ENCODE data around the gene COL6A2.

Gene COL6A2

GRCh38 chr21:46119637-46120271 is 21.8 kb downstream of the COL6A2 start:
- Histone ChIP-seq H3K9ac (ENCODE audit: low read length) (peak overlapping the region; percentile 41), H3K27me3 (ENCODE audit: control insufficient read depth in 1 of 2, insufficient read depth in 1 of 2, low read length in 2 of 2) (no peaks in the 10 kb centered on the region), H3K4ac (ENCODE audit: low read depth in 1 of 2, low read length in 2 of 2) (no peak overlapping the region), H3K79me1 (replicated peaks; ENCODE audit: low read length, poor library complexity, severe bottlenecking) (peaks cover 64% of the 10 kb centered on the region), H3K4me3 (ENCODE audit: insufficient read depth in 1 of 2, low read depth in 1 of 2, low read length in 2 of 2) (no peak overlapping the region), H3K4me1 (ENCODE audit: control insufficient read depth, insufficient read depth, low read depth, low read length) (peaks cover 23% of the 10 kb centered on the region), H2BK5ac (ENCODE audit: low read depth, low read length, poor library complexity, severe bottlenecking) (no peak overlapping the region), H2BK12ac (ENCODE audit: low read length in 2 of 2) (no peak overlapping the region), H3K4me2 (ENCODE audit: low read length, poor library complexity, severe bottlenecking) (no peak overlapping the region), H2BK15ac (ENCODE audit: low read depth, poor library complexity, severe bottlenecking) (no peak overlapping the region), H3K18ac (ENCODE audit: low read depth in 1 of 2, low read length in 2 of 2) (peak overlapping the region in 1 of 2 experiments; percentile 28), H2AFZ (ENCODE audit: low read depth, low read length) (no peak overlapping the region), H3K27ac (ENCODE audit: low read length, poor library complexity, severe bottlenecking) (no peak overlapping the region), H3K23ac (ENCODE audit: low read length in 2 of 2) (no peak overlapping the region), H3K36me3 (ENCODE audit: control insufficient read depth in 1 of 2, insufficient read depth in 2 of 2, low read depth in 1 of 2, low read length in 2 of 2) (peaks cover 98 to 99% of the 10 kb centered on the region in 2 experiments), H2AK5ac (ENCODE audit: low read length, severe bottlenecking) (no peak overlapping the region), H4K8ac (ENCODE audit: low read length) (no peak overlapping the region), H2BK120ac (ENCODE audit: low read depth, low read length) (no peak overlapping the region), H3K14ac (ENCODE audit: low read length in 2 of 2) (no peak overlapping the region), H4K91ac (ENCODE audit: low read length) (no peak overlapping the region), H3K9me3 (ENCODE audit: control insufficient read depth, low read length) (peaks cover 4% of the 10 kb centered on the region)
- WGBS: 90% methylated on average over 13 of the region's 14 CpGs
- DNase-seq: no peak

- Histone ChIP-seq H2AK5ac (ENCODE audit: low read length, severe bottlenecking) (no peak overlapping the region), H3K36me3 (ENCODE audit: control insufficient read depth in 1 of 2, insufficient read depth in 2 of 2, low read depth in 1 of 2, low read length in 2 of 2) (peaks cover 97 to 100% of the 10 kb centered on the region in 2 experiments), H3K4me2 (ENCODE audit: low read length, poor library complexity, severe bottlenecking) (no peak overlapping the region), H3K4me3 (ENCODE audit: insufficient read depth in 1 of 2, low read depth in 1 of 2, low read length in 2 of 2) (no peak overlapping the region), H3K4me1 (ENCODE audit: control insufficient read depth, insufficient read depth, low read depth, low read length) (peaks cover 23% of the 10 kb centered on the region), H2BK5ac (ENCODE audit: low read depth, low read length, poor library complexity, severe bottlenecking) (no peak overlapping the region), H3K27ac (ENCODE audit: low read length, poor library complexity, severe bottlenecking) (no peak overlapping the region), H2BK12ac (ENCODE audit: low read length in 2 of 2) (no peak overlapping the region), H4K8ac (ENCODE audit: low read length) (no peak overlapping the region), H2BK120ac (ENCODE audit: low read depth, low read length) (no peak overlapping the region), H4K91ac (ENCODE audit: low read length) (no peak overlapping the region), H3K9me3 (ENCODE audit: control insufficient read depth, low read length) (no peaks in the 10 kb centered on the region), H3K18ac (ENCODE audit: low read depth in 1 of 2, low read length in 2 of 2) (no peak overlapping the region), H3K9ac (ENCODE audit: low read length) (peak overlapping the region; percentile 32), H3K4ac (ENCODE audit: low read depth in 1 of 2, low read length in 2 of 2) (no peak overlapping the region), H3K14ac (ENCODE audit: low read length in 2 of 2) (peak overlapping the region in 1 of 2 experiments; percentile 57), H3K79me1 (replicated peaks; ENCODE audit: low read length, poor library complexity, severe bottlenecking) (peaks cover 62% of the 10 kb centered on the region), H2AFZ (ENCODE audit: low read depth, low read length) (no peak overlapping the region), H3K27me3 (ENCODE audit: control insufficient read depth in 1 of 2, insufficient read depth in 1 of 2, low read length in 2 of 2) (no peaks in the 10 kb centered on the region), H3K23ac (ENCODE audit: low read length in 2 of 2) (no peak overlapping the region), H2BK15ac (ENCODE audit: low read depth, poor library complexity, severe bottlenecking) (no peak overlapping the region)
- 96% methylated on average over 25 of the region's 26 CpGs for WGBS
- DNase-seq: no peak
Measured at GRCh38 chr21:46120301-46121285, 22.7 kb downstream of the COL6A2 start.

- Histone ChIP-seq H3K27ac (ENCODE audit: low read length, poor library complexity, severe bottlenecking) (no peak overlapping the region), H2BK5ac (ENCODE audit: low read depth, low read length, poor library complexity, severe bottlenecking) (no peak overlapping the region), H3K4me3 (ENCODE audit: insufficient read depth in 1 of 2, low read depth in 1 of 2, low read length in 2 of 2) (no peak overlapping the region), H3K18ac (ENCODE audit: low read depth in 1 of 2, low read length in 2 of 2) (peak overlapping the region in 1 of 2 experiments; percentile 28), H4K91ac (ENCODE audit: low read length) (no peak overlapping the region), H3K27me3 (ENCODE audit: control insufficient read depth in 1 of 2, insufficient read depth in 1 of 2, low read length in 2 of 2) (no peaks in the 10 kb centered on the region), H2BK12ac (ENCODE audit: low read length in 2 of 2) (no peak overlapping the region), H2AFZ (ENCODE audit: low read depth, low read length) (no peak overlapping the region), H3K36me3 (ENCODE audit: control insufficient read depth in 1 of 2, insufficient read depth in 2 of 2, low read depth in 1 of 2, low read length in 2 of 2) (peaks cover 97 to 100% of the 10 kb centered on the region in 2 experiments), H2AK5ac (ENCODE audit: low read length, severe bottlenecking) (no peak overlapping the region), H3K4me2 (ENCODE audit: low read length, poor library complexity, severe bottlenecking) (no peak overlapping the region), H2BK15ac (ENCODE audit: low read depth, poor library complexity, severe bottlenecking) (no peak overlapping the region), H3K23ac (ENCODE audit: low read length in 2 of 2) (no peak overlapping the region), H3K9ac (ENCODE audit: low read length) (peak overlapping the region; percentile 32), H3K4me1 (ENCODE audit: control insufficient read depth, insufficient read depth, low read depth, low read length) (peaks cover 20% of the 10 kb centered on the region), H4K8ac (ENCODE audit: low read length) (no peak overlapping the region), H2BK120ac (ENCODE audit: low read depth, low read length) (no peak overlapping the region), H3K9me3 (ENCODE audit: control insufficient read depth, low read length) (no peaks in the 10 kb centered on the region), H3K4ac (ENCODE audit: low read depth in 1 of 2, low read length in 2 of 2) (no peak overlapping the region), H3K79me1 (replicated peaks; ENCODE audit: low read length, poor library complexity, severe bottlenecking) (peaks cover 55% of the 10 kb centered on the region), H3K14ac (ENCODE audit: low read length in 2 of 2) (peak overlapping the region in 1 of 2 experiments; percentile 57)
- WGBS: 91% methylated on average over 29 of the region's 29 CpGs
- DNase-seq: no peak
Measured at GRCh38 chr21:46121286-46122221, 23.6 kb downstream of the COL6A2 start.

Data from mesenchymal stem cell (in vitro differentiated cells and primary cell).